ENCODE measurements around the gene NEK4.
"Not testable (repeated sequence)": the region's sequence is repeated elsewhere in the genome, so short reads cannot be mapped to it uniquely, and the experiment has no call there.

Gene NEK4

DNA sequence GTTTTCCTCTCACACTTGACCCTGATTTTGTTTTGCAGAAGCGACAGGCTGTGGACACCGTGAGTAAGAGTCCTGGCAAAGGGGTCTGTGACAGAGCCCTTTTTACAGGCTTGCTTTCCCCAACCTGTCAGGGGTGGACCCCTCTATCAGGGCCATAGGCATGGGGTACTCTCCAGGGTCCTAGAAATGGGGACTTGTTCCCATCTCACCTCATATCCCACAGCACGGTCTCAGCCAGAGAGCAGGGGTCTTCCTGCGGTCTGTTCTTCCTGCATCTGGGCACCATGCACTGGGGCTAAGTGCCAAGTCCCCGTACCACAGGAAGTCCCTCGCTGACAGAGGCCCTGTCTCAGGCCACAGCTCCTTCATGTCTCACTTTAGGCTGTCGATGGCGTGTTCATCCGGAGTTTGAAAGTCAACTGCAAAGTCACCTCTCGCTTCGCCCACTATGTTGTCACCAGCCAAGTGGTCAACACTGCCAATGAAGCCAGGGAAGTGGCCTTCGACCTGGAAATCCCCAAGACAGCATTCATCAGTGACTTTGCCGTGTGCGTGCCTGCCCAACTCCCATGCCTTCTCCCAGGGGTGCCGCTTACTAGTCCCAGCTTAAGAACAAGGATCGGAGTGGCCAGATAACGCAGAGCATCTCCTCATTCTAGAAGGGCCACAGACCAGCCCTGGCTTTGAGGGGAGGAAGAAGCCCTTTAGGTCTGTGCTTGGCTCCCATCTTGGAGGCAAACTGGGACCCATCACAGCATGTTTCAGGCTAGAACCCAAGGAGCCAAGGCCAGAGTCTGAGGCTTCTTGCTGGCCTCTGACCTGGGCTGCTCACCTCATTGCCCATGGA, 7.4 kb upstream of the NEK4 start:
- DNase-seq (ENCODE audit: low spot score) = no peak

GRCh38 chr3:52777127-52777958, 6.6 kb upstream of the NEK4 start, which contains the start of gene ITIH1:
Gene ITIH1, plus strand, starts transcription at chr3:52777599. Its CDS starts 17 bp downstream, at chr3:52777616.
- no peak for DNase-seq (ENCODE audit: low spot score)

DNA sequence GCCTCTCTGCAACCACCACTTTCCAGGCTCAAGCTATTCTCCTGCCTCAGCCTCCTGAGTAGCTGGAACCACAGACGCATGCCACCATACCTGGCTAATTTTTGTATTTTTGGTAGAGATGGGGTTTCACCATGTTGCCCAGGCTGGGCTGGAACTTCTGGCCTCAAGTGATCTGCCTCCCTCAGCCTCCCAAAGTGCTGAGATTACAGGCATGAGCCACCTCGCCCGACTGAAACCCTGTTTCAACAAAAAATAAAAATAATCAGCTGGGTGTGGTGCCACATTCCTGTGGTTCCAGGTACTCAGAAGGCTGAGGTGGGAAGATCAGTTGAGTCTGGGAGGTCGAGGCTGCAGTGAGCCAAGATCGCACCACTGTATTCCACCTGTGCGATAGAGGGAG, 5.7 kb upstream of the NEK4 start:
- DNase-seq (ENCODE audit: low spot score) = not testable (repeated sequence)

- no peak for DNase-seq (ENCODE audit: low spot score)
Observed at GRCh38 chr3:52775877-52776276, 5.1 kb upstream of the NEK4 start.

- DNase-seq (ENCODE audit: low spot score) = no peak
Observed at GRCh38 chr3:52774901-52775864, 4.4 kb upstream of the NEK4 start.

- DNase-seq (ENCODE audit: low spot score) = no peak
Observed at GRCh38 chr3:52774066-52774713, 3.5 kb upstream of the NEK4 start.

DNA sequence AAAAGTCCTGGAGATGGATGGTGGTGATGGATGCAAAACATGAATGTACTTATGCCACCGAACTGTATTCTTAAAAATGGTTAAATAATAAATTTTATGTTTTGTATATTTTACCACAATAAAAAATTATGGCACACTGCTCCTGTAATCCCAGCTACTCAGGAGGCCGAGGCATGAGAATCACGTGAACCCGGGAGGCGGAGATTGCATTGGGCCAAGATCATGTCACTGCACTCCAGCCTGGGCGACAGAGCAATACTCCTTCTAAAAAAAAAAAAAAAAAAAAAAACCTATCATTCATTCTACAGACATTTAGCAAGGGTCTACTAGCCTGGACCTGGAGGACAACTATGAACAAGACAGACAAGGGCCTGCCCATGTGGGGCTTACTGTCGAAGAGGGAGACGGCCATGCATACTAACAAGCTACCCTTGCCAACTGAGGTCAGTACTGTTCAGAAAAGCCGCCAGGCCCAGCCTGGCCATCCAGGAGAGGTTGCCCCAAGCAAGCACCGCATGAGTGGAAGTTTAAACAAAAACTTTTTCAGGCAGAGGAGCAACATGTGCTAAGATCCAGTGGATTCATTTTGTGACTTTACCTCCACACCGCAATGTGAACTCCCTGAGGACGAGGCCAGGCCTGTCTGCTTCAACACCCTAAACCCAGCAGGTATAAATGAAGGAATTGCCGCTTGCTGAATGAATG, 2.8 kb upstream of the NEK4 start:
- DNase-seq (ENCODE audit: low spot score) = no peak

- no peak for DNase-seq (ENCODE audit: low spot score)
Observed at GRCh38 chr3:52771702-52772101, 962 bp upstream of the NEK4 start.

DNA sequence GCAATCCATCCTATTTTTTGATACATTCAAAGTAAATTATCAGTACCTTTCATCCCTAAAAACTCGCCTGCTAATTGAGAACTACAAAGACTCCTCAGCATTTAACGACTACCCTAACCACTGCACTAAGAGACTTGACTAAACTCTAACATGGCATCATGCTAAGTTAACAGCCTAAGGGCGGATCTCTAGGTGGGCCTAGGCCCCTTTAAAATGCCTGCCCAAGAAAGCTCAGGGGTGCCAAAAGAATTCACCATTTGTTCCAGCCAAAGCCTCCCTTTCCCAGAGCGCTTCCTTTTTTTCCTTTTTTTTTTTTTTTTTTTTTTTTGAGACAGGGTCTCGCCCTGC, 568 bp upstream of the NEK4 start:
- DNase-seq (ENCODE audit: low spot score) = no peak

GRCh38 chr3:52769786-52770455, 819 bp downstream of the NEK4 start:
- no peak for DNase-seq (ENCODE audit: low spot score)

DNA sequence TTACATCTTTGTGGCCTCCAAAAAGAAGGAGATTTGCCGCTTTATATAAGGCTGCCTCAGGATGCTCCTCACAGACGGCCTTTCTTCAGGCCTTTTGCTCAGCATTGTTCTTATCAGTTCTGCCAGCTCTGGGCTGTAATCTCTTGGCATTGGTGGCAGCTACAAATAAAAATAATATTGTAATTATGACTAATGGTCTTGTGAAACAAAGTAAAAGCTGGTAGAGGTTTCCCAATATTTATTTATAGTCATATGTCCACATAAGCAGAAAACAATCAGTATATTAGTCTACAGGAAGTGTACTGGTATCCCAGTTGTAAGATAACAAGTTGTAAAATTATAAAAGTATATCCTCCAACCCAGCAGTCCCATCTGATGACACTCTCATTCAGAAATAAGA, 7.3 kb downstream of the NEK4 start:
- DNase-seq (ENCODE audit: low spot score) = no peak

DNA sequence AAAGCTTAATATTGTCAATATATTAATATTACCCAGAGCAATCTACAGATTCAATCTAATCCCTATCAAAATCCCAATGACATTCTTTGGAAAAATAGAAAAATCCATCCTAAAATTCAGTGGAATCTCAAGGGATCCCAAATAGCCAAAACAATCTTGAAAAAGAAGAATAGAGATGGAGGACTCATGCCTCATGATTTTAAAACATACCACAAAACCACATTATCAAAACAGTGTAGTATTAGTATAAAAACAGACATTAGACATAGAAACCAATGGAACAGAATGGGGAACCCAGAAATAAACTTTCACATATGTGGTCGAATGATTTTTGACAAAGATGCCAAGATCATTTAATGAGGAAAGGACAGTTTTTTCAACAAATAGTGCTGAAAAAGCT, 14.6 kb downstream of the NEK4 start:
- no peak for DNase-seq (ENCODE audit: low spot score)

- no peak for DNase-seq (ENCODE audit: low spot score)
Observed at GRCh38 chr3:52754373-52754772, 16.4 kb downstream of the NEK4 start.

- DNase-seq (ENCODE audit: low spot score) = no peak
Observed at GRCh38 chr3:52752045-52752660, 18.6 kb downstream of the NEK4 start.

DNA sequence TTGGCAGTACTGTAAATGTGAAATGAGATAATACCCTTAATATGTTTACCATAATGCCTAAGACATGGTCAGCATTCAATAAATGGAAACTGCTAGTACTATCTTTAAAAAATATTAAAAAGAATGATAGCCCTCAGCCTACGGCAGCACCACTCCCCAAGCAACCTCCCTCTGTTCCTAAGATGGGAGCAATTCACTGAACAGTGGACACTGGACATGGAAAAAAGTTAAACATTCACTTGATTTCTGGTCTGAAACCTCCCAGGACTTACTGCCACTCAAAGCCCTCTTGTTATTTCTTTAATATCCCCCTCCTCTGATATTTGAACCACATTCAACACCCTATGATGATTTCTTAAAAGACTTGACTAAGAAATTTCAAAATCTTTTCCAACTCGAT, 27.0 kb downstream of the NEK4 start:
- DNase-seq (ENCODE audit: low spot score) = no peak

DNA sequence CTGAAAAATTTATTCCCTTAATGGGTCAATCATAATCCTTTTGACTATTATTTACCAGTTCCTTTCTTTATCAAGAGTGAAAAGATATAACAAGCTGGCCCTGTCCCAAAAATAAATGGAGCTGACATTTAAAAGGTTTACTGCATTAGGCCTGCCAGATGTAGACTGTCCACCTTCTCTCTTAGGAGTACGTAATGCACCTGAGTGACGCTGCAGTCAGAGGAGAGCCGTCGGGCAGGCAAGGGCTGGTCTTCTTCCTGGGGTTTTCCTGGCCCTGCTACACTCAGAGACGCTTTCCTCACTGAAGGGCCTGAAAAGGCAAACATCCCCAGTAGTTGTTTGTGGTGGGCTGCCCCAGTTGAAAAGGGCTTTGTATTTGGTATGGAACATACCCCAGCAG, 27.6 kb downstream of the NEK4 start:
- DNase-seq (ENCODE audit: low spot score) = no peak

GRCh38 chr3:52742418-52743041, 28.2 kb downstream of the NEK4 start:
- peak; percentile 14 for DNase-seq (ENCODE audit: low spot score)

GRCh38 chr3:52739730-52740129, 31.0 kb downstream of the NEK4 start:
- no peak for DNase-seq (ENCODE audit: low spot score)

GRCh38 chr3:52733256-52733891, 37.4 kb downstream of the NEK4 start:
- DNase-seq (ENCODE audit: low spot score) = no peak
